NB4 (cell line): Measurements from ENCODE around the gene KCNC1.

Experiments
- MYC ChIP-seq: IDR thresholded peaks from 2 replicates; pipeline ENCODE4 v1.6.1; 2011; ENCODE audit warnings: low read depth, low read length
- POLR2A ChIP-seq: IDR thresholded peaks from 2 replicates; pipeline ENCODE4 v1.6.1; 2011; ENCODE audit warnings: mild to moderate bottlenecking; ENCODE audit not compliant: insufficient read length; ENCODE audit errors: extremely low read depth
- TF ChIP-seq, protein P1 (sequence below): IDR thresholded peaks from one replicate; pipeline ENCODE4 v1.5.1; 2012; ENCODE audit warnings: low read depth, low read length
- TF ChIP-seq, protein P2 (sequence below): IDR thresholded peaks from 2 replicates; pipeline ENCODE4 v1.6.1; 2011; ENCODE audit warnings: low read depth, low read length

DNA sequence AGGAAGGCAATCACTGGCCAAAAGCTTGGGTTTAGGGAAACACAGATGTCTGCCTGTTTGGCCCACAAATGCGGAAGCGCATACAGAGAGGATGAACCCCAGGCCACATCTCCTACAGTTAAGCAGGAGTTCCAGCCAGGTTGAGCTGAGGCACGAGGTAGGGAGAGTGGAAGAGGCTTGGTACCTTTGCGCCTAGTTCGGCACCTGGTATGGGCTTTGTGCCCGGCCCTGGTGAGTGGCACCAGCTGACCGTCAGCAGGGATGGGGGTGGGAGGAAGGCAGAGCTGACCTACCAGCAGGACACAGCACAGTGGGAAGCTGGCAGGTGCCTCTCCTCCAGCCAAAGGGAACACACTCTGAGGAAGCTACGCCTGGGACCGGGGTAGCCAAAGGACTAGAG is 57.6 kb downstream of the KCNC1 start:
- TF ChIP-seq, protein P1, sequence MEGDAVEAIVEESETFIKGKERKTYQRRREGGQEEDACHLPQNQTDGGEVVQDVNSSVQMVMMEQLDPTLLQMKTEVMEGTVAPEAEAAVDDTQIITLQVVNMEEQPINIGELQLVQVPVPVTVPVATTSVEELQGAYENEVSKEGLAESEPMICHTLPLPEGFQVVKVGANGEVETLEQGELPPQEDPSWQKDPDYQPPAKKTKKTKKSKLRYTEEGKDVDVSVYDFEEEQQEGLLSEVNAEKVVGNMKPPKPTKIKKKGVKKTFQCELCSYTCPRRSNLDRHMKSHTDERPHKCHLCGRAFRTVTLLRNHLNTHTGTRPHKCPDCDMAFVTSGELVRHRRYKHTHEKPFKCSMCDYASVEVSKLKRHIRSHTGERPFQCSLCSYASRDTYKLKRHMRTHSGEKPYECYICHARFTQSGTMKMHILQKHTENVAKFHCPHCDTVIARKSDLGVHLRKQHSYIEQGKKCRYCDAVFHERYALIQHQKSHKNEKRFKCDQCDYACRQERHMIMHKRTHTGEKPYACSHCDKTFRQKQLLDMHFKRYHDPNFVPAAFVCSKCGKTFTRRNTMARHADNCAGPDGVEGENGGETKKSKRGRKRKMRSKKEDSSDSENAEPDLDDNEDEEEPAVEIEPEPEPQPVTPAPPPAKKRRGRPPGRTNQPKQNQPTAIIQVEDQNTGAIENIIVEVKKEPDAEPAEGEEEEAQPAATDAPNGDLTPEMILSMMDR = no peak
- TF ChIP-seq POLR2A = no peak
- TF ChIP-seq, protein P2, sequence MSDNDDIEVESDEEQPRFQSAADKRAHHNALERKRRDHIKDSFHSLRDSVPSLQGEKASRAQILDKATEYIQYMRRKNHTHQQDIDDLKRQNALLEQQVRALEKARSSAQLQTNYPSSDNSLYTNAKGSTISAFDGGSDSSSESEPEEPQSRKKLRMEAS = no peak
- TF ChIP-seq MYC = no peak
